IgD-negative memory B cell (primary cell): ENCODE measurements around the gene STK33. TPM values are rescaled to one million over a fixed set of nuclear protein-coding genes. Genes with fewer than 3 reads are reported as not detected.

Experiments used
- H3K27ac Mint-ChIP-seq, 3 donors: one replicate each; pipeline ENCODE4 v1.8.0; 2020 to 2022; ENCODE audit warnings: mild to moderate bottlenecking in 3 of 3, mixed read lengths in 3 of 3, moderate library complexity in 1 of 3
- H3K27me3 Mint-ChIP-seq: one replicate; pipeline ENCODE4 v1.8.0; 2021; ENCODE audit warnings: mixed read lengths
- H3K36me3 Mint-ChIP-seq: one replicate; pipeline ENCODE4 v1.8.0; 2020; ENCODE audit warnings: mild to moderate bottlenecking, mixed read lengths
- H3K4me1 Mint-ChIP-seq, 3 donors: one replicate each; pipeline ENCODE4 v1.8.0; 2020 to 2022; ENCODE audit warnings: mixed read lengths in 3 of 3, mild to moderate bottlenecking in 1 of 3
- H3K4me3 Mint-ChIP-seq, 4 donors: one replicate each; pipeline ENCODE4 v1.8.0; 2020 to 2022; ENCODE audit warnings: mild to moderate bottlenecking in 4 of 4, mixed read lengths in 4 of 4, moderate library complexity in 3 of 4
- H3K9me3 Mint-ChIP-seq, 3 donors: one replicate each; pipeline ENCODE4 v1.8.0; 2020 to 2021; ENCODE audit warnings: mixed read lengths in 3 of 3, mild to moderate bottlenecking in 1 of 3
- polyA plus RNA-seq: library from polyadenylated mRNA; unstranded; fragments of 300-500 nt; fragmentation: Illumina TruSeq; gene quantifications from one replicate; pipeline ENCODE4 v1.2.3, GENCODE V29; 2021

Gene STK33
- polyA plus RNA-seq, 1 donor from 2014 or later: 1.4 TPM

- H3K9me3 Mint-ChIP-seq: peaks cover 0 to 7% (median 5%) of the 10 kb centered on the region in 3 donors
- peaks cover 2% of the 10 kb centered on the region for H3K36me3 Mint-ChIP-seq
- H3K4me3 Mint-ChIP-seq: no peak overlapping the region
- peaks cover 10 to 24% (median 21%) of the 10 kb centered on the region in 3 donors for H3K4me1 Mint-ChIP-seq
- H3K27ac Mint-ChIP-seq: peak overlapping the region in 1 of 3 donors; percentile 67
- H3K27me3 Mint-ChIP-seq: peaks cover 11% of the 10 kb centered on the region
Measured at GRCh38 chr11:8346157-8346755, 247.8 kb downstream of the STK33 start.

- Mint-ChIP-seq H3K9me3 (peaks cover 0 to 7% (median 5%) of the 10 kb centered on the region in 3 donors), H3K27me3 (peaks cover 8% of the 10 kb centered on the region), H3K4me1 (peaks cover 11 to 24% (median 22%) of the 10 kb centered on the region in 3 donors), H3K27ac (peak overlapping the region in 1 of 3 donors; percentile 74), H3K4me3 (peak overlapping the region in 2 of 4 donors; percentile 27 to 51), H3K36me3 (peaks cover 2% of the 10 kb centered on the region)
Measured at GRCh38 chr11:8345179-8345578, 248.8 kb downstream of the STK33 start.

GRCh38 chr11:8344346-8344745 lies 249.7 kb downstream of the STK33 start:
- no peak overlapping the region for H3K27ac Mint-ChIP-seq
- peak overlapping the region in 2 of 4 donors; percentile 55 to 80 for H3K4me3 Mint-ChIP-seq
- peaks cover 4% of the 10 kb centered on the region for H3K27me3 Mint-ChIP-seq
- peaks cover 0 to 7% (median 5%) of the 10 kb centered on the region in 3 donors for H3K9me3 Mint-ChIP-seq
- peaks cover 2% of the 10 kb centered on the region for H3K36me3 Mint-ChIP-seq
- H3K4me1 Mint-ChIP-seq: peaks cover 14 to 24% (median 23%) of the 10 kb centered on the region in 3 donors

GRCh38 chr11:8342821-8343681 lies 251.0 kb downstream of the STK33 start:
- peaks cover 0 to 3% (median 3%) of the 10 kb centered on the region in 3 donors for H3K9me3 Mint-ChIP-seq
- H3K36me3 Mint-ChIP-seq: peaks cover 2% of the 10 kb centered on the region
- H3K27ac Mint-ChIP-seq: peak overlapping the region; percentile 16 to 87 (median 72)
- peaks cover 4% of the 10 kb centered on the region for H3K27me3 Mint-ChIP-seq
- H3K4me1 Mint-ChIP-seq: peaks cover 14 to 25% (median 24%) of the 10 kb centered on the region in 3 donors
- peak overlapping the region; percentile 36 to 80 (median 63) for H3K4me3 Mint-ChIP-seq

GRCh38 chr11:8341996-8342395 lies 252.0 kb downstream of the STK33 start:
- Mint-ChIP-seq H3K9me3 (no peaks in the 10 kb centered on the region), H3K27me3 (peaks cover 4% of the 10 kb centered on the region), H3K4me1 (peaks cover 14 to 26% (median 25%) of the 10 kb centered on the region in 3 donors), H3K36me3 (peaks cover 2% of the 10 kb centered on the region), H3K4me3 (no peak overlapping the region), H3K27ac (no peak overlapping the region)

Other genes starting within 250 kb of the STK33 start
- gene TRIM66, start 88.4 kb upstream of the STK33 start, polyA plus RNA-seq: 0.75 TPM
- gene RPL27A, start 88.6 kb upstream of the STK33 start, polyA plus RNA-seq: 4,311 TPM